Measurements from ENCODE around the gene ZNF582.

ZNF582 gene

DNA sequence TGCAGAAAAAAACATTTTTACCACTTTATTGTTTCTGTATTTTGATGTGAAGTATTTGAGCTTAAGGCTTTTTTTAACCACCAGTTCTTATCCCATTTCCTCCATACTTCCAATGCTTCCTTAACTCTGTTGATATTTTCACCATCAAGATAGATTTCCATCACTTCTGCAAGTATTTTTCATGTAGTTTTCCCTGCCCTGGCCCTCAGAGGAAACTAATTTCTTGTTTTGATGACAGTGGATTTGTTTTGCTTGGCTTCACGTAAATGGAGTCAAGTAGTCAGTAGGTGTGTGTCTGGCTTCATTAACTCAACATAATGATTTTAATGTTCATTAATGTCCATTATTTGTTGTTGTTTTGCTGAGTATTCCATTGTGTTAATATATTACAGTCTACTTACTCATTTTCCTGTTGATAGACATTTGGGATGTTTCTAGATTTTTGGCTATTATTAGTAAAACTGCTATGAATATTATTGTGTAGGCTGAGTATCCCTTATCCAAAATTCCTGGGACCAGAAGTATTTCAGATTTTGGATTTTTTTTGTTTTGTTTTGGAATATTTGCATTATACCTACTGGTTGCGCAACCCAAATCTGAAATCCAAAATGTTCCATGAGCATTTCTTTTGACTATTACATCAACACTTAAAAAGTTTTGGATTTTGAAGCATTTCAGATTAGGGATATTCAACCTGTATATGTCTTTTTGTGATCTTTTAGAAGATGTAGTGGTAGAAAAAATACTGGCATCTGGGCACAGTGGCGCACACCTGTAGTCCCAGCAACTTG lies 23.3 kb downstream of the ZNF582 start:
- no peak for TF ChIP-seq FOXP2 (optimal IDR thresholded peaks at IDR 0.05; ENCODE audit: borderline replicate concordance, extremely low read depth, extremely low read length, insufficient read depth)
- TF ChIP-seq, protein P1, sequence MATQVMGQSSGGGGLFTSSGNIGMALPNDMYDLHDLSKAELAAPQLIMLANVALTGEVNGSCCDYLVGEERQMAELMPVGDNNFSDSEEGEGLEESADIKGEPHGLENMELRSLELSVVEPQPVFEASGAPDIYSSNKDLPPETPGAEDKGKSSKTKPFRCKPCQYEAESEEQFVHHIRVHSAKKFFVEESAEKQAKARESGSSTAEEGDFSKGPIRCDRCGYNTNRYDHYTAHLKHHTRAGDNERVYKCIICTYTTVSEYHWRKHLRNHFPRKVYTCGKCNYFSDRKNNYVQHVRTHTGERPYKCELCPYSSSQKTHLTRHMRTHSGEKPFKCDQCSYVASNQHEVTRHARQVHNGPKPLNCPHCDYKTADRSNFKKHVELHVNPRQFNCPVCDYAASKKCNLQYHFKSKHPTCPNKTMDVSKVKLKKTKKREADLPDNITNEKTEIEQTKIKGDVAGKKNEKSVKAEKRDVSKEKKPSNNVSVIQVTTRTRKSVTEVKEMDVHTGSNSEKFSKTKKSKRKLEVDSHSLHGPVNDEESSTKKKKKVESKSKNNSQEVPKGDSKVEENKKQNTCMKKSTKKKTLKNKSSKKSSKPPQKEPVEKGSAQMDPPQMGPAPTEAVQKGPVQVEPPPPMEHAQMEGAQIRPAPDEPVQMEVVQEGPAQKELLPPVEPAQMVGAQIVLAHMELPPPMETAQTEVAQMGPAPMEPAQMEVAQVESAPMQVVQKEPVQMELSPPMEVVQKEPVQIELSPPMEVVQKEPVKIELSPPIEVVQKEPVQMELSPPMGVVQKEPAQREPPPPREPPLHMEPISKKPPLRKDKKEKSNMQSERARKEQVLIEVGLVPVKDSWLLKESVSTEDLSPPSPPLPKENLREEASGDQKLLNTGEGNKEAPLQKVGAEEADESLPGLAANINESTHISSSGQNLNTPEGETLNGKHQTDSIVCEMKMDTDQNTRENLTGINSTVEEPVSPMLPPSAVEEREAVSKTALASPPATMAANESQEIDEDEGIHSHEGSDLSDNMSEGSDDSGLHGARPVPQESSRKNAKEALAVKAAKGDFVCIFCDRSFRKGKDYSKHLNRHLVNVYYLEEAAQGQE (IDR thresholded peaks at IDR 0.05; ENCODE audit: insufficient read depth in 1 of 2, low read depth in 2 of 2, low read length in 2 of 2): no peak
- no peak for TF ChIP-seq TAF1 (IDR thresholded peaks at IDR 0.05; ENCODE audit: borderline replicate concordance, insufficient read depth, low read length)
- TF ChIP-seq SIN3A (IDR thresholded peaks at IDR 0.05; ENCODE audit: borderline replicate concordance, insufficient read depth, low read length): no peak
- no peak for TF ChIP-seq POLR2AphosphoS5 (IDR thresholded peaks at IDR 0.05; ENCODE audit: low read depth, low read length)

DNA sequence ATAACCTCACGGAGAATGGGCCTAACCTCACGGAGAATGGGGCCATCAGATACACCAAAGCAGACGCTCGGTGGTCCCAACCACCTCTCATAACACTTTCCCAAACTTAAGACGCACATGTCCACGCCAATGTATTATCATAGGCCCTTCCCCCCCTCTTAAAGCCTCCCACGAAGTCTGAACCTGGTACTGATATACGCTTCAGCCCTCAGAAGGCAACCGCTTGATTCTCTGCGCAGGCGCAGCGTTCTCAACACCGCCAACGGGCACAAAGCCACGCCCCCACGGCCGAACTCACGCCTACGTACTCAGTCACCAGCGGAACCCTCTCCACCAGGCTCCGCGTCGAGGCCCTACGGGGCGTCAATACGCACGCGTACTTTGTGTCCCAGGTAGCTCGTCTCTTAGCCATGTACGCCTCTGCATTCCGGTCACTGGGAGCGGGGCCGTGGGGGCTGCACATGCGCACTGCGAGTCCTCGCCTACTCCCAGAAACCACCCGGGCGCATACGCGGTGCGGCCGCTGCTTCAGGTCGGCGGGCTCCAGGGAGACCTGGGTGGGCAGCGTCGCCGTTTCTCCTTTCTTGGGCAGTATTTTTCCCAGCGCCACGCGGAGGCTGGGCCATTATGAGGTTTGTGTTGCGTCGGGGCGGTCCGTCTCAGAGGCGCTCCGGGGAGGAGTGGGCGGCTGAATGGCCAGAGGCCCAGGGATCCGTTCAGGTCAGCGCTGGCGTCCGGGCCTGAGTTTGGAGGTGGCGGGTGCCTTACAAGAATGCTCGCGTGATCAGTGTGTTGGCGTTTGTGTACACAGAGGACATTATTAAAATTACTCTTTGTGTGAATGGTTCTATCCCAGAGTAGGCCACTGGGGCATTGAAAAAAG lies 25.3 kb downstream of the ZNF582 start:
- TF ChIP-seq POLR2AphosphoS5 (IDR thresholded peaks at IDR 0.05; ENCODE audit: low read depth, low read length) (peak; percentile 87), SIN3A (IDR thresholded peaks at IDR 0.05; ENCODE audit: borderline replicate concordance, insufficient read depth, low read length) (peak; percentile 29; the same call in 1 of the 2 replicates), FOXP2 (optimal IDR thresholded peaks at IDR 0.05; ENCODE audit: borderline replicate concordance, extremely low read depth, extremely low read length, insufficient read depth) (peak; percentile 57), TAF1 (IDR thresholded peaks at IDR 0.05; ENCODE audit: borderline replicate concordance, insufficient read depth, low read length) (peak; percentile 67; the same call in 1 of the 2 replicates)
- TF ChIP-seq, protein P1 (IDR thresholded peaks at IDR 0.05; ENCODE audit: insufficient read depth in 1 of 2, low read depth in 2 of 2, low read length in 2 of 2): 0 out of 4 replicates have a peak, but pooled peaks of 1 of the 2 experiments have one; percentile 30

DNA sequence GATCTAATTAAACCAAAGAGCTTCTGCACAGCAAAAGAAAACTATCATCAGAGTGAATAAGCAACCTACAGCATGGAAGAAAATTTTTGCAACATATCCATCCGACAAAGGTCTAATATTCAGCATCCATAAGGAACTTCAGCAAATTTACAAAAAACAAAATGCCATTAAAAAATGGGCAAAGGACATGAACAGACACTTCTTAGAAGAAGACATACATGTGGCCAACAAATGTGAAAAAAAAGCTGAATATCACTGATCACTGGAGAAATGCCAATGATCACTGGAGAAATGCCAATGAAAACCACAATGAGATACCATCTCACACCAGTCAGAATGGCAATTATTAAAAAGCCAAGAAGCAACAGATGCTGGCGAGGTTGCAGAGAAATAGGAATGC lies 32.5 kb downstream of the ZNF582 start:
- TF ChIP-seq, protein P1 (IDR thresholded peaks at IDR 0.05; ENCODE audit: insufficient read depth in 1 of 2, low read depth in 2 of 2, low read length in 2 of 2): no peak
- TF ChIP-seq FOXP2 (optimal IDR thresholded peaks at IDR 0.05; ENCODE audit: borderline replicate concordance, extremely low read depth, extremely low read length, insufficient read depth) (no peak), TAF1 (IDR thresholded peaks at IDR 0.05; ENCODE audit: borderline replicate concordance, insufficient read depth, low read length) (no peak), SIN3A (IDR thresholded peaks at IDR 0.05; ENCODE audit: borderline replicate concordance, insufficient read depth, low read length) (no peak), POLR2AphosphoS5 (IDR thresholded peaks at IDR 0.05; ENCODE audit: low read depth, low read length) (no peak)

DNA sequence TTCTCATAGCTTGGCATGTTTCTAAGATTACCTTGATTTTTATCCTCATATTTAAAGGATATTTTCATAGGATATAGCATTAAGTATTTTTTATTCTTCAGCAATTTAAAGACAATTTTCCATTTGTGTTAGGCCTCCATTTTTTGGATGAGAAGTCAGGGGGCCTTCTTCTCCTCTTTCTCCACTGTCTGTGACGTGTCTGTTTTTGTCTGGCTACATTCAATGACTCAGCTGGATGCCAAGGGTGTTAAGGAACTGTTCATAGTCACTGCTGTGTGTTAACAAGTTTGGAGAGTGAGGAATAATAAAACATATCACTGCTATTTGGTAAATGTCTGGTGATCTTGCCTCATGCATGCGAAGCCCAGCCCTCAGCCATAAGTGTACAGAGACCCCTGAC lies 36.4 kb downstream of the ZNF582 start:
- TF ChIP-seq SIN3A (IDR thresholded peaks at IDR 0.05; ENCODE audit: borderline replicate concordance, insufficient read depth, low read length) (no peak), POLR2AphosphoS5 (IDR thresholded peaks at IDR 0.05; ENCODE audit: low read depth, low read length) (no peak), TAF1 (IDR thresholded peaks at IDR 0.05; ENCODE audit: borderline replicate concordance, insufficient read depth, low read length) (no peak), FOXP2 (optimal IDR thresholded peaks at IDR 0.05; ENCODE audit: borderline replicate concordance, extremely low read depth, extremely low read length, insufficient read depth) (no peak)
- TF ChIP-seq, protein P1 (IDR thresholded peaks at IDR 0.05; ENCODE audit: insufficient read depth in 1 of 2, low read depth in 2 of 2, low read length in 2 of 2): no peak
